ENCODE results near the gene GRIN3B. TPM values are rescaled to one million over a fixed set of nuclear protein-coding genes. Genes with fewer than 3 reads are reported as not detected.

The GRIN3B gene
- total and polyA plus RNA-seq, 2 donors from 2014 or later, result 0.15 to 0.44 TPM

DNA sequence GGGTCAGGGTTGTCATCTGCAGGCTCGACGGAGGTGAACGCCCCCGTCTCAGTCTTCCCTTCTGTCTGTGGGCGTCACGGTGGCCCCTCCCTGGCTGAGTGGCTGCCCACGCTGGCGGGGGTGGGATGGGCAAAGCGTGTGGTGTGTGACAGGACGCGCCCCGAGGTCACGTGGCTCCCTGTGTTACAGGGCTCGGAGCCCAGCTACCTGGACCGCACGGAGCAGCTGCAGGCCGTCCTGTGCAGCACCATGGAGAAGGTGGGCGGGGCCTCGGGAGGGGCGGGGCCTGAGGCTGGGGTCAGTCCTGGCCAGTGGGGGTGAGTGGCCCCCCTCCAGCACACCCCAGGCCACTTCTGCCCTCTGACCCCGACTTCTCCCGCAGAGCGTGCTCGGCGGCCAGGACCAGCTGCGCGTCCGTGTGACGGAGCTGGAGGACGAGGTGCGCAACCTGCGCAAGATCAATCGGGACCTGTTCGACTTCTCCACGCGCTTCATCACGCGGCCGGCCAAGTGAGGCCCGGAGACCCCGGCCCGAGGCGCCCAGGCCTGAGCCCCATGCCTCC lies 6.3 kb upstream of the GRIN3B start:
- peaks cover 11% of the 10 kb centered on the region for H3K27me3 ChIP-seq (ENCODE audit: control insufficient read depth, insufficient read depth, low read length)
- peaks cover 0 to 3% (median 0%) of the 10 kb centered on the region in 3 donors for H3K36me3 ChIP-seq (ENCODE audit: control insufficient read depth in 2 of 3, insufficient read depth in 3 of 3, low read length in 3 of 3)
- intact Hi-C loops (cut with DNase I), result no loop called here
- FAIRE-seq (no peak), DNase-seq (peak in 1 of 5 donors; percentile 83)
- peaks cover 0 to 15% (median 14%) of the 10 kb centered on the region in 3 donors for H3K4me1 ChIP-seq (ENCODE audit: control insufficient read depth in 2 of 3, insufficient read depth in 2 of 3, low read depth in 1 of 3, low read length in 3 of 3)
- TF ChIP-seq, protein P1, sequence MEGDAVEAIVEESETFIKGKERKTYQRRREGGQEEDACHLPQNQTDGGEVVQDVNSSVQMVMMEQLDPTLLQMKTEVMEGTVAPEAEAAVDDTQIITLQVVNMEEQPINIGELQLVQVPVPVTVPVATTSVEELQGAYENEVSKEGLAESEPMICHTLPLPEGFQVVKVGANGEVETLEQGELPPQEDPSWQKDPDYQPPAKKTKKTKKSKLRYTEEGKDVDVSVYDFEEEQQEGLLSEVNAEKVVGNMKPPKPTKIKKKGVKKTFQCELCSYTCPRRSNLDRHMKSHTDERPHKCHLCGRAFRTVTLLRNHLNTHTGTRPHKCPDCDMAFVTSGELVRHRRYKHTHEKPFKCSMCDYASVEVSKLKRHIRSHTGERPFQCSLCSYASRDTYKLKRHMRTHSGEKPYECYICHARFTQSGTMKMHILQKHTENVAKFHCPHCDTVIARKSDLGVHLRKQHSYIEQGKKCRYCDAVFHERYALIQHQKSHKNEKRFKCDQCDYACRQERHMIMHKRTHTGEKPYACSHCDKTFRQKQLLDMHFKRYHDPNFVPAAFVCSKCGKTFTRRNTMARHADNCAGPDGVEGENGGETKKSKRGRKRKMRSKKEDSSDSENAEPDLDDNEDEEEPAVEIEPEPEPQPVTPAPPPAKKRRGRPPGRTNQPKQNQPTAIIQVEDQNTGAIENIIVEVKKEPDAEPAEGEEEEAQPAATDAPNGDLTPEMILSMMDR (IDR thresholded peaks at IDR 0.05; ENCODE audit: borderline replicate concordance, extremely low read depth, insufficient read depth), result no peak
- H3K27ac ChIP-seq (ENCODE audit: low read depth in 2 of 2, low read length in 2 of 2), result peak overlapping the region; percentile 29 to 72
- H3K9me3 ChIP-seq (ENCODE audit: control insufficient read depth in 2 of 3, insufficient read depth in 1 of 3, low read length in 3 of 3), result no peaks in the 10 kb centered on the region
- H3K4me3 ChIP-seq (ENCODE audit: low read length in 3 of 3), result no peak overlapping the region
- H3K9ac ChIP-seq (ENCODE audit: low read length in 3 of 3), result no peak overlapping the region

GRCh38 chr19:994516-994915 lies 5.7 kb upstream of the GRIN3B start:
- Histone ChIP-seq H3K27ac (ENCODE audit: low read depth in 2 of 2, low read length in 2 of 2) (peak overlapping the region; percentile 72 to 77), H3K4me1 (ENCODE audit: control insufficient read depth in 2 of 3, insufficient read depth in 2 of 3, low read depth in 1 of 3, low read length in 3 of 3) (peaks cover 0 to 15% (median 14%) of the 10 kb centered on the region in 3 donors), H3K9me3 (ENCODE audit: control insufficient read depth in 2 of 3, insufficient read depth in 1 of 3, low read length in 3 of 3) (no peaks in the 10 kb centered on the region), H3K27me3 (ENCODE audit: control insufficient read depth, insufficient read depth, low read length) (peaks cover 16% of the 10 kb centered on the region), H3K4me3 (ENCODE audit: low read length in 3 of 3) (no peak overlapping the region), H3K36me3 (ENCODE audit: control insufficient read depth in 2 of 3, insufficient read depth in 3 of 3, low read length in 3 of 3) (peaks cover 0 to 3% (median 0%) of the 10 kb centered on the region in 3 donors), H3K9ac (ENCODE audit: low read length in 3 of 3) (no peak overlapping the region)
- FAIRE-seq (no peak), DNase-seq (peak in 1 of 5 donors; percentile 78)
- TF ChIP-seq, protein P1 (IDR thresholded peaks at IDR 0.05; ENCODE audit: borderline replicate concordance, extremely low read depth, insufficient read depth), result no peak
- intact Hi-C loops (cut with DNase I), result no loop called here

DNA sequence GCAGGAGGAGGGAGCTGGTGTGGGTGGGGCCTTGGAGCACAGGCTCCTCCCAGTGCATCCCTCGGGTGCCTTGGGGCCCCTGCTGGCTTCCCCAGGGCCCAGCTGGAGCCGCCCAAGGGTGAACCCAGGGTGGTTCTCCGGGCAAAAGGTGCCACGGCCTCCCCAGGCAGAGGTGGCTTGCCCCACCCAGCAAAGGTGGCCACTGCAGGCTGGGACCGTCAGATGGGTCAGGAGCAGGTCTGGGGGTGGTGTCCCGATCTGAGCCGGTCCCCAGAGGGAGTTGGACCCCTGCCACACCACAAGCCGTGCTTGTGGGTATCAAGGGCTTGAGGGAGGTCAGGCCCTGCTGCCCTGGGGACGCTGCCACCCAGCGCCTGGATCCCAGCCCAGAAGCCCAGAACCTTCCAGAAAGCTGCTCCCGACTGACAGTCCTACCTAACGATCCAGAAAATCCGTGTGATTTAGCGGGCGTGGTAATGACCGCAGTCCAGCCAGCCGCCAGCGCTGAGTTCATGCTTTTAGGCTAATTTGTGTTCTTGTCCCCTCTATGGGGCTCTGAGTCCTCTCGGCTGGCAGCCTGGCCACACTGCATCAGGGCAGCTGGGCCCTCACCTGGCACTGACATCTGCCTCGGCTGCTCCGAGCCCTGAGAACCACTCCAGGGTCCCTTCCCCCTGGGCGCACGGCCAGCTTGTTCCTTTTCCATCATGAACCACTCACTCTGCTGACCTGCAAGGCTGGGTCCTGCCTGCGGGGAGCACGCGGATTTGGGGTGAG lies 5.0 kb upstream of the GRIN3B start:
- peaks cover 17% of the 10 kb centered on the region for H3K27me3 ChIP-seq (ENCODE audit: control insufficient read depth, insufficient read depth, low read length)
- H3K4me1 ChIP-seq (ENCODE audit: control insufficient read depth in 2 of 3, insufficient read depth in 2 of 3, low read depth in 1 of 3, low read length in 3 of 3), result peaks cover 0 to 15% (median 14%) of the 10 kb centered on the region in 3 donors
- FAIRE-seq (no peak), DNase-seq (peak in 2 of 5 donors; percentile 35 to 93)
- H3K4me3 ChIP-seq (ENCODE audit: low read length in 3 of 3), result no peak overlapping the region
- peak overlapping the region; percentile 72 to 77 for H3K27ac ChIP-seq (ENCODE audit: low read depth in 2 of 2, low read length in 2 of 2)
- no peak overlapping the region for H3K9ac ChIP-seq (ENCODE audit: low read length in 3 of 3)
- intact Hi-C loops (cut with DNase I), result no loop called here
- no peaks in the 10 kb centered on the region for H3K9me3 ChIP-seq (ENCODE audit: control insufficient read depth in 2 of 3, insufficient read depth in 1 of 3, low read length in 3 of 3)
- TF ChIP-seq, protein P1 (IDR thresholded peaks at IDR 0.05; ENCODE audit: borderline replicate concordance, extremely low read depth, insufficient read depth), result no peak
- H3K36me3 ChIP-seq (ENCODE audit: control insufficient read depth in 2 of 3, insufficient read depth in 3 of 3, low read length in 3 of 3), result peaks cover 0 to 3% (median 0%) of the 10 kb centered on the region in 3 donors
